NCI-H460 (cell line): ENCODE data around the gene MYL2. TPM values are rescaled to one million over a fixed set of nuclear protein-coding genes. Genes with fewer than 3 reads are reported as not detected.

Experiments used
- DNase-seq: peaks from one replicate; pipeline ENCODE4 v3.0.0-alpha.2; 2016; ENCODE audit warnings: low read depth; ENCODE audit errors: extremely low read depth
- total RNA-seq: library from RNA; depleted of rRNA; stranded (reverse); fragments of >200 nt; shearing (Covaris generic); gene quantifications from 2 replicates; pipeline ENCODE4 v1.2.3, GENCODE V29; 2014

The MYL2 gene
- total RNA-seq, 1 experiment from 2014 or later = not detected

DNA sequence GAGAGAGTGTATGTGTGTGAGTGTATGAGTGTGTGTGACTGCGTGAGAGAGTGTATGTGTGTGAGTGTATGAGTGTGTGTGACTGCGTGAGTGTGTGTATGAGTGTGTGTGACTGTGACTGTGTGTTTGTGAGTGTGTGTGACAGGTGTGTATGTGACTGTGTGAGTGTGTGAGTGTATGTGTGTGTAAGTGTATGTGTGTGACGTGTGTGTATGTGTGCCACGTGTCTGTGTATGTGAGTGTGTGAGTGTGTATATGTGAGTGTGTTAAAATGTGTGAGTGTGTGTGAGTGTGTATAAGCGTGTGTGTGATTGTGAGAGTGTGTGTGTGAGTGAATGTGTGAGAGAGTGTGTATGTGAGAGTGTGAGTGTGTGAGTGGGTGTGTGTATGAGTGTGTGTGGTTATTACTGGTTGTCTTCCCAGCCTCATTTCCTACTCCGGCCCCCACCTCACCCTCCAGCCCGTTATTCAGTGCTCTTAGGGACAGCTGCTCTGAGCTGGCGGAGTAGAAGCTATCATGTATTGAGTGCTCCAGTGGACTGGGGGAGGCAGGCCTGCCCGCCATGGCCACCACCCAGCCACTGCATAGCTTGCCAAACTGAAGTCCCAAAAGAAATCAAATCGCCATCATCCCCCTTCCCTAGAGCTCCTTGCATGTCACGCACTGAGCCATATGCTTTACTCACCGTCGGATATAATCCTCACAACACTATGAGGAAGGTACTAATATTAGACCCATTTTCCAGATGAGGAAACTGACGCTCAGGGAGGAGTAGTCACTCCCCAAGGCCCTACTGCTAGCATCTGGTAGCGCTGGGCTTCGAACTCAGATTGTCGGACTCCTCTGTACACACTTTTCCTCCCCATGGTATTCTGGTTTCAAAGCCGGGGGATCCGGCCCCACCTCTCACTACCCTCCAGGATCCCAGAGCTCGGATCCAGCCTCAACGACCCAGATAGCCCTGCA is 10.3 kb upstream of the MYL2 start:
- DNase-seq = no peak

DNA sequence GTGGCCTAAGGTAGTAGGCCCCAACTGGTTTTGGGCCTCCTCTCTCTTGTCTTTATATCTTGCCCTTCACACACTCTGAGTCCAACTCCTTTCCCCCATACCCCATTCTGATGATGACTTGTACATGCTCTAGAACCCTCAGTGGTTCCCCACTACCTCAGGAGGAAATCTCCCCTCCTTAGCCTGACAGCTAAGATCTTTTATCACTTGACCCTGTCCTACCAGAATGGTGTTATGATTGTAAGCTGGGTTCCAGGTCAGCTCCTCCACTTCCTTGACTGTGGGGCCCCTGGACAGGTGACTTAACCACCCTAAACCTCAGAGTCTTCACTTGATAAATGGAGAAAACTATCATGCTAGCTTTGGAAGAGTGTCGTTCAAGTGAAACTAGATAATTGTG is 9.4 kb upstream of the MYL2 start:
- DNase-seq = no peak

DNA sequence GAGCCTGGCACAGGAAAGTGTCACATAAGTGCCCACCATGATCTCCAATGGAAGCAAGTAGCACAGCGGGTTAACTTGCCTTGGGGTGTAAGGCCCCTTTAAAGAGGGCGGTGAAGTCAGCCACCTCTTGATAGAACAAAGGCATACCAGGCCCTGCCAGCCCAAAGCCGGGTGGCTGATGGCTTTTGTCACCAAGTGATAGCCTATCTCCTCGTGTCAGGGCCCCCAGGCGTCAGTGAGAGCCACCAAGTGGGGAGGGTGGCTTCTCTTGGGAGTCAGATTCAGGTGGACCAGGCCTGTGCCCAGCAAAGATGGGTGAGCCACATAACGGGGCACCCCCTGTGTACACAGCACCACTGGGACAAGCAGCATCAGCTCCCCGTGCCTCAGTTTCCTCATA is 8.3 kb upstream of the MYL2 start:
- no peak for DNase-seq

- no peak for DNase-seq
Measured at GRCh38 chr12:110927546-110927945, 7.2 kb upstream of the MYL2 start.

GRCh38 chr12:110923692-110924334 is 3.4 kb upstream of the MYL2 start:
- no peak for DNase-seq

DNA sequence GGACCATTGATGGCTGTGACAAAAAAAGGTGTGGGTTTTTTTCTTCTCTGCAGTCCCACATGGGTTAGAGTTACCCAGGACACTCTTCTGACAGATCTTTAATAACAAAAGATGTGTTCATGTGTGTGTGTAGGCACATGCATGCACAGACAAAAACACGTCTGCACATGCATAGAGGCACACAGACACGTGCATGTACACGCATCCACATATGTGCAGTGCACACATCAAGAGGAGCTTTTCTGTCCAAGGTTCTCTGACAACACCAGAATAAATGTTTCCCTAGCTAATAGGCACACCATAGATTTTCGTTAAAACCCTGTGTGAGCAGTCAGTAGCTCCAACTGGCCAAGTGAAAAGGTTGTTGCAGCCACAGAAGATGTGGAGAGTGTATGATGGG is 2.8 kb upstream of the MYL2 start:
- DNase-seq = no peak

DNA sequence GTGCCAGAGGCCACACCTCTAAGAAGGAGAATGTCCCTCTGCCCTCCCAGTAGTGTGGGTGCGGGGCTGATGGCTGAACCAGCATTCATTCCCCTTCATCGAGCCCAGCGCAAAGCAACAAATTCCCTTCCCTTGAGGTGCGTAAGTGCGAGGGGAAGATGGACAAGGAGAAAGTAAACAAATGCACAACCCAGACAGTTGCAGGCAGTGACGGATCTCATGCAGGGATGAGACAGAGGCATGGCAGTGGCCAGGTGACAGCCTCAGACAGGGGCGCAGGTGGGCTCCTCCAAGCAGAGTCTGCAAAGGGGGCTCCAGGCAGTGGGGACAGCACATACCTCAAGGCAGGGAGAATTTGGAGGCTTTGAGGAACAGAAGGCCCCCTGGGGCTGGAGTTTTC is 2.3 kb upstream of the MYL2 start:
- DNase-seq = no peak

GRCh38 chr12:110921262-110921661 is 883 bp upstream of the MYL2 start:
- no peak for DNase-seq

- no peak for DNase-seq
Measured at GRCh38 chr12:110919720-110920119, 659 bp downstream of the MYL2 start.

DNA sequence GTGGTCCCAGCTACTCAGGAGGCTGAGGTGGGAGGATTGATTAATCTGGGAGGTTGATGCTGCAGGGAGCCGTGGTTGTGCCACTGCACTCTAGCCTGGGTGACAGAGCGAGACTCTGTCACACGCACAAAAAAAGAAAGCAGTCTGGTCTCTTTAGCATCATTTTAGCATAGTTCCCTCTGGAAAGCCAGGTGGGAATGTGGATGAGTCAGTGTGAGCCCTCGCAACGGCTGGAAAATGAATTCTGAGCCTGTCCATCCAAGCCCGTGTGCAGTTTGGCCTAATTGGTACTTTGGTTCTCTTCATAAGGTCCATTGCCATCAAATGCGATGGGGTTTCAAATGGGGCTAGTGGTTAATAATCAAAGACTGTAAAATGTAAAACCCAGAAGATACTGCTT is 2.4 kb downstream of the MYL2 start:
- no peak for DNase-seq

DNA sequence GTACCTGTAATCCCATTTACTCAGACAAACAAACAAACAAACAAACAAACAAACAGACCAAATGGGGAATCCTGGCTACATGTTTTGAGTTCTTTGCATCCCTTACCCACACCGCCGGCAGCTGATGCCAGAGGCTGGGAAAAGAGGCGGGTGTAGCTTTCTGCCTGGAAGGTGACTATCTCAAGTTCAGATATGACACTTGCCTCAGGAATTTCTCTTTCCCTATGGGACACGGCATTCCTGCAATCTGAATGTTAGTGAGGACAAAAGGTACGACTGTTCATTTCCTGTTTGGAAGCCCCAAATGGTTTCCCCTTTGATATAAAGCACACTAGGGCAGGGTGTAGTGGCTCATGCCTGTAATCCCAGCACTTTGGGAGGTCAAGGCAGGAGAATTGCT is 2.9 kb downstream of the MYL2 start:
- DNase-seq = no peak

DNA sequence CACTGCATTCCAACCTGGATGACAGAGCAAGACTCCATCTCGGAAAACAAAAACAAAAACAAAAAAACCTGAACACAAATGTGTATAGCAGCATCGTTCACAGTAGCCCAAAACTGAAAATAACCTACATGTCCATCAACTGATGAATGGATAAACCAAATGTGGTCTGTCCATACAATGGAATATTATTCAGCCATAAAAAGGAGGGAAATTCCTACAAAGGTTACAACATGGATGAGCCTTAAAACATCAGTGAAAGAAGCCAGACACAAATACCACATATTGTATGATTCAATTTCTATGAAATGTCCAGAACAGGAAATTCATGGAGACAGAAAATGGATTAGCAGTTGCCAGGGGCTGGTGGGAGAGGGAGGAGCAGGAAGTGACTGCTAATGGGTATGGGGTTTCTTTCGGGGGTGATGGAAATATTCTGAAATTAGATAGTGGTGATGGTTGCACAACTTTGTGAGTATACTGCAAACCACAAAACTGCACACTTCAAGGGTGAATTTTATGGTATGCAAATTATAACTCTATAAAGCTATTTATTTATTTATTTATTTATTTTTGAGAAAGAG is 4.0 kb downstream of the MYL2 start:
- no peak for DNase-seq

DNA sequence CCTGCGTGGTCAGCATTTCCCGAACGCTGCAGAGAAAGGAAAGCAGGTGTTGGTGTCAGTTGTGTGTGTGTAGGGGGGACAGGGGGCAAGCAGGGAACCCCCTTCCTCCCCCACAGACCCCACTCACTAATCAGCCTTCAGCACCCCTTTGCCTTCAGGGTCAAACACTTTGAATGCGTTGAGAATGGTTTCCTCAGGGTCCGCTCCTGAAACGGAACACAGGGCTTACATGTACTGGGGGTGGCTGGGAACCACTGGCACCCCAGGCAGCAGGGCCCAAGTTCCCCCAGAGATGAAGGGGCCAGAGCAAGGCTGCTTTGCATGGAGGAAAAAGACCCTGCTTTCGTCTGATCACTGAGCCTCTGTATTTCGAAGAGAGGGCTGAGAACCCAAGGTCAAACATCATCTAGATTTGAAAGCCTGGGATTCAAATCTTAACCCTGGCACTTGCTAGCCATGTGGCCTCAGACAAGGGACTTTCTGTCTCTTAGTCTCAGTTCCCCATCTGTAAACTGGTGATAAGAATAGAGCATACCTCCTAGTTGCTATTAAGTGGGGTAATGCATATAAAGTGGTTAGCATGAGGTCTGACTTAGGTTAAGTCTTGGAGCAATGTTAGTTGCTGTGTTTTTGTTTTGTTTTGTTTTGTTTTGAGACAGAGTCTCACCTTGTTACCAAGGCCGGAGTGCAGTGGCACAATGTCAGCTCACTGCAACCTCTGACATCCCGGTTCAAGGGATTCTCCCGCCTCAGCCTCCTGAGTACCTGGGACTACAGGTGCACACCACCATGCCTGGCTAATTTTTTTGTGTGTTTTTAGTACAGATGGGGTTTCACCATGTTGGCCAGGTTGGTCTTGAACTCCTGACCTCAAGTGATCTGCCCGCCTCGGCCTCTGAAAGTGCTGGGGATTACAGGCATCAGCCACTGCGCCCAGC is 7.0 kb downstream of the MYL2 start:
- DNase-seq = no peak

- no peak for DNase-seq
Measured at GRCh38 chr12:110912263-110912662, 8.1 kb downstream of the MYL2 start.

DNA sequence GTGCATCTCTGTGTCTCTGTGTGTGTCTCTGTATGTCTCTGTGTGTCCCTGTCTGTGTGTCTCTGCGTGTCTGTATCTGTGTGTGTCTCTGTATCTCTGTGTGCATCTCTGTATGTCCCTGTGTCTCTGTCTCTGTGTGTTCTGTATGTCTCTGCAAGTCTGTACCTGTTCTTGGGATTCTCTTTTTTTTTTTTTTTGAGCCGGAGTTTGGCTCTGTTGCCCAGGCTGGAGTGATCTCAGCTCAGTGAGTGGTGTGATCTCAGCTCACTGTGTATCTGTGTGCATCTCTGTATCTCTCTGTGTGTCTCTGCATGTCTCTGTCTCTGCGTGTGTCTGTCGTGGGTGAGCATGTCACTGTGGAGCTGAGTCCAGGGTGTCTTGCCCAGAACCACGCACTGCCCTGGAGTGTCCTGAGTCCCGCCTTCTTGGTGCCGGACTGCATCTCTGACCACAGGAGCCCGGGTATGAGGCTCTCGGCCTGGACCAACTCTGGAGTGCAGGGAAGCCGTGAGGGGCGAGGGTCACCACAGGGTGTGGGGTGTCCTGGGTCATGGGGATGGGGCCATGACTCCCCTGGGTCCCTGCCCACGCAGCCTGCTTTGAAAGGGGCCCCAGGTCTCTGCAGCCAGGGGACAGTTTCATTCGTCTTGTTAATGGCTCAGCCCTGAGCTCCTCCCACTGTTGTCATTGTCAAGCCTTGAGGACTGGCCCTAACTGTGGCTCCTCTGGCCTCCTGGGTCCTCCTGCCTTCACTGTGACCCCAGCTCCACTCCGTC is 11.8 kb downstream of the MYL2 start:
- DNase-seq = no peak

GRCh38 chr12:110907583-110907982 is 12.8 kb downstream of the MYL2 start:
- no peak for DNase-seq

GRCh38 chr12:110906985-110907384 is 13.4 kb downstream of the MYL2 start:
- DNase-seq = no peak

DNA sequence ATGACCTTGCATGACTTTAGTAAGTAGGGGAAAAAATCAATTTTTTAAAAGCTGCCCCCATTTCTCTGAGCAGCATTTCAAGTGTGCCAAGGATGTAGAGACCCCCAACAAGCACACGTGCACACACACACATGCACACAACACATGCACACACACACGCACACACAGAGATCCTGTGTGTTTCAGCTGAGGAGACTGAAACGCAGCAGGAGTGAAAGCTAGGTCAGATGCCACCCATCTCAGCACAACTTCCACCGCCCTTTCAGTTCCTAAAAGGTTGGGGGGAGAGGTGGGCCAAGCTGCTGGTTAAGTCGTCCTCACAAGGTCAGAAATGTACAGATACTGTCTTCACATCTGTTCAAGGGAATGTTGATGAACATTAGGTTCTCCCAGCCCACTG is 13.9 kb downstream of the MYL2 start:
- DNase-seq = no peak

GRCh38 chr12:110906083-110906482 is 14.3 kb downstream of the MYL2 start:
- DNase-seq = no peak

- DNase-seq = no peak
Measured at GRCh38 chr12:110903511-110903910, 16.9 kb downstream of the MYL2 start.
